RWPE2 (cell line): ENCODE measurements around the gene SENP1.

Experiments
- ATAC-seq: fragments of 200-7000 bp; cut with Tn5 transposase; 3 replicates; pipeline ENCODE4 v1.9.1; 2021; ENCODE audit warnings: low read depth
- DNase-seq: peaks from one replicate; pipeline ENCODE4 v3.0.0-alpha.2; 2020; ENCODE audit warnings: low spot score
- H3K27ac ChIP-seq: fragments of 450-650 bp; 2 replicates; pipeline ENCODE4 v1.5.1; 2017; ENCODE audit warnings: mild to moderate bottlenecking; ENCODE audit not compliant: poor library complexity, severe bottlenecking
- H3K27me3 ChIP-seq: fragments of 250-450 bp; sonication (Bioruptor Pico); 2 replicates; pipeline ENCODE4 v1.5.1; 2021; ENCODE audit warnings: mild to moderate bottlenecking, moderate library complexity; ENCODE audit not compliant: insufficient read depth, poor library complexity, severe bottlenecking
- H3K36me3 ChIP-seq: fragments of 250-450 bp; sonication (Bioruptor Pico); 2 replicates; pipeline ENCODE4 v1.5.1; 2020; ENCODE audit warnings: low read depth, mild to moderate bottlenecking, moderate library complexity
- H3K4me1 ChIP-seq: fragments of 250-450 bp; sonication (Bioruptor Pico); 2 replicates; pipeline ENCODE4 v1.5.1; 2021; ENCODE audit warnings: mild to moderate bottlenecking, moderate library complexity; ENCODE audit not compliant: insufficient read depth, poor library complexity, severe bottlenecking
- H3K4me3 ChIP-seq: fragments of 250-450 bp; sonication (Bioruptor Pico); 2 replicates; pipeline ENCODE4 v1.5.1; 2021; ENCODE audit warnings: mild to moderate bottlenecking, moderate library complexity; ENCODE audit not compliant: severe bottlenecking
- H3K9me3 ChIP-seq: fragments of 250-450 bp; sonication (Bioruptor Pico); 2 replicates; pipeline ENCODE4 v1.5.1; 2021; ENCODE audit warnings: mild to moderate bottlenecking, moderate library complexity; ENCODE audit not compliant: severe bottlenecking
- TF ChIP-seq, protein P1 (sequence below): fragments of 450-650 bp; IDR thresholded peaks from one replicate; pipeline ENCODE4 v1.5.1; 2017; ENCODE audit warnings: mild to moderate bottlenecking, moderate library complexity; ENCODE audit not compliant: poor library complexity, severe bottlenecking

Gene SENP1

GRCh38 chr12:48027183-48028002 is 78.5 kb downstream of the SENP1 start:
- no peak for ATAC-seq
- no peak for DNase-seq

GRCh38 chr12:48026060-48026827 is 79.6 kb downstream of the SENP1 start:
- no peak overlapping the region for H3K4me3 ChIP-seq
- no peaks in the 10 kb centered on the region for H3K36me3 ChIP-seq
- no peak overlapping the region for H3K27ac ChIP-seq
- ATAC-seq (no peak), DNase-seq (no peak)
- TF ChIP-seq, protein P1, sequence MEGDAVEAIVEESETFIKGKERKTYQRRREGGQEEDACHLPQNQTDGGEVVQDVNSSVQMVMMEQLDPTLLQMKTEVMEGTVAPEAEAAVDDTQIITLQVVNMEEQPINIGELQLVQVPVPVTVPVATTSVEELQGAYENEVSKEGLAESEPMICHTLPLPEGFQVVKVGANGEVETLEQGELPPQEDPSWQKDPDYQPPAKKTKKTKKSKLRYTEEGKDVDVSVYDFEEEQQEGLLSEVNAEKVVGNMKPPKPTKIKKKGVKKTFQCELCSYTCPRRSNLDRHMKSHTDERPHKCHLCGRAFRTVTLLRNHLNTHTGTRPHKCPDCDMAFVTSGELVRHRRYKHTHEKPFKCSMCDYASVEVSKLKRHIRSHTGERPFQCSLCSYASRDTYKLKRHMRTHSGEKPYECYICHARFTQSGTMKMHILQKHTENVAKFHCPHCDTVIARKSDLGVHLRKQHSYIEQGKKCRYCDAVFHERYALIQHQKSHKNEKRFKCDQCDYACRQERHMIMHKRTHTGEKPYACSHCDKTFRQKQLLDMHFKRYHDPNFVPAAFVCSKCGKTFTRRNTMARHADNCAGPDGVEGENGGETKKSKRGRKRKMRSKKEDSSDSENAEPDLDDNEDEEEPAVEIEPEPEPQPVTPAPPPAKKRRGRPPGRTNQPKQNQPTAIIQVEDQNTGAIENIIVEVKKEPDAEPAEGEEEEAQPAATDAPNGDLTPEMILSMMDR: no peak
- peaks cover 3% of the 10 kb centered on the region for H3K4me1 ChIP-seq
- no peaks in the 10 kb centered on the region for H3K9me3 ChIP-seq
- H3K27me3 ChIP-seq: no peaks in the 10 kb centered on the region

More at GRCh38 chr12:48027183-48028002, 78.5 kb downstream of the SENP1 start:
- H3K4me1 ChIP-seq: no peaks in the 10 kb centered on the region
- TF ChIP-seq, protein P1: no peak
- no peaks in the 10 kb centered on the region for H3K9me3 ChIP-seq
- H3K27me3 ChIP-seq: no peaks in the 10 kb centered on the region
- H3K36me3 ChIP-seq: no peaks in the 10 kb centered on the region
- H3K4me3 ChIP-seq: no peak overlapping the region
- H3K27ac ChIP-seq: no peak overlapping the region

DNA sequence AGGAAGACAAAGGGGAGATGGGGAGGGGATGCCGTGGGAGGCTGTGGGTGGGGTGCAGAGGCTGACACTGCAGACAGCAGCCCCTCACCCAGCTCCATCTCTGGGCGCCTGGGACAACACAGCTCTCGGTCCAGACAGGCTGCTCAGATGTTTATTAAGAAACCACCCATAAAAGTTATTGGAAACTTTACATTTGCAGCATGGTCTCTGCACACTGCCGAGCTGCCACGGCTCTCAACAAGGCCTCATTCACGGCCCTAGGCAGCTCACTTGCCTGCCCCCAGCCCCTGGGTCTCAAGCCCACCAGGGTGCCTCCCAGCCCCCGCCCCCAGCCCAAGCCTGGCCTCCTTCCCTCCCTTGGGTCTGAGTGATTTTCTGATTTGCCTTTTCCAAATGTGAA is 80.6 kb downstream of the SENP1 start:
- Histone ChIP-seq H3K36me3 (no peaks in the 10 kb centered on the region), H3K27ac (no peak overlapping the region), H3K27me3 (no peaks in the 10 kb centered on the region), H3K4me1 (peaks cover 3% of the 10 kb centered on the region), H3K4me3 (no peak overlapping the region), H3K9me3 (no peaks in the 10 kb centered on the region)
- TF ChIP-seq, protein P1: no peak
- no peak for DNase-seq
- no peak for ATAC-seq

GRCh38 chr12:48024735-48025134 is 81.1 kb downstream of the SENP1 start:
- TF ChIP-seq, protein P1: no peak
- H3K27ac ChIP-seq: no peak overlapping the region
- peaks cover 3% of the 10 kb centered on the region for H3K4me1 ChIP-seq
- no peaks in the 10 kb centered on the region for H3K27me3 ChIP-seq
- H3K9me3 ChIP-seq: no peaks in the 10 kb centered on the region
- no peaks in the 10 kb centered on the region for H3K36me3 ChIP-seq
- no peak for ATAC-seq
- DNase-seq: no peak
- H3K4me3 ChIP-seq: no peak overlapping the region
